Activated naive CD8-positive, alpha-beta T cell treated with anti-CD3 and anti-CD28 coated beads for 36 hours (primary cell): ENCODE results near the gene STX12. TPM values are rescaled to one million over a fixed set of nuclear protein-coding genes. Genes with fewer than 3 reads are reported as not detected.

ENCODE experiments used
- DNase-seq: peaks from one replicate; pipeline ENCODE4 v3.0.0; 2021
- H3K27ac Mint-ChIP-seq: one replicate; pipeline ENCODE4 v1.8.0; 2022; ENCODE audit warnings: mild to moderate bottlenecking, moderate library complexity, mixed read lengths
- H3K27me3 Mint-ChIP-seq: one replicate; pipeline ENCODE4 v1.8.0; 2022; ENCODE audit warnings: mild to moderate bottlenecking, mixed read lengths
- H3K36me3 Mint-ChIP-seq: one replicate; pipeline ENCODE4 v1.8.0; 2021; ENCODE audit warnings: mild to moderate bottlenecking, mixed read lengths
- H3K4me1 Mint-ChIP-seq: one replicate; pipeline ENCODE4 v1.8.0; 2021; ENCODE audit warnings: mixed read lengths
- H3K4me3 Mint-ChIP-seq: one replicate; pipeline ENCODE4 v1.8.0; 2022; ENCODE audit warnings: mild to moderate bottlenecking, moderate library complexity, mixed read lengths
- H3K9me3 Mint-ChIP-seq: one replicate; pipeline ENCODE4 v1.8.0; 2022; ENCODE audit warnings: mixed read lengths
- total RNA-seq, 2 experiments: library from RNA; stranded (reverse); gene quantifications; one replicate each; pipeline ENCODE4 v1.2.3, GENCODE V29; 2021

The STX12 gene
- total RNA-seq: 10 to 100 TPM; 20.0 to 21.1 TPM

DNA sequence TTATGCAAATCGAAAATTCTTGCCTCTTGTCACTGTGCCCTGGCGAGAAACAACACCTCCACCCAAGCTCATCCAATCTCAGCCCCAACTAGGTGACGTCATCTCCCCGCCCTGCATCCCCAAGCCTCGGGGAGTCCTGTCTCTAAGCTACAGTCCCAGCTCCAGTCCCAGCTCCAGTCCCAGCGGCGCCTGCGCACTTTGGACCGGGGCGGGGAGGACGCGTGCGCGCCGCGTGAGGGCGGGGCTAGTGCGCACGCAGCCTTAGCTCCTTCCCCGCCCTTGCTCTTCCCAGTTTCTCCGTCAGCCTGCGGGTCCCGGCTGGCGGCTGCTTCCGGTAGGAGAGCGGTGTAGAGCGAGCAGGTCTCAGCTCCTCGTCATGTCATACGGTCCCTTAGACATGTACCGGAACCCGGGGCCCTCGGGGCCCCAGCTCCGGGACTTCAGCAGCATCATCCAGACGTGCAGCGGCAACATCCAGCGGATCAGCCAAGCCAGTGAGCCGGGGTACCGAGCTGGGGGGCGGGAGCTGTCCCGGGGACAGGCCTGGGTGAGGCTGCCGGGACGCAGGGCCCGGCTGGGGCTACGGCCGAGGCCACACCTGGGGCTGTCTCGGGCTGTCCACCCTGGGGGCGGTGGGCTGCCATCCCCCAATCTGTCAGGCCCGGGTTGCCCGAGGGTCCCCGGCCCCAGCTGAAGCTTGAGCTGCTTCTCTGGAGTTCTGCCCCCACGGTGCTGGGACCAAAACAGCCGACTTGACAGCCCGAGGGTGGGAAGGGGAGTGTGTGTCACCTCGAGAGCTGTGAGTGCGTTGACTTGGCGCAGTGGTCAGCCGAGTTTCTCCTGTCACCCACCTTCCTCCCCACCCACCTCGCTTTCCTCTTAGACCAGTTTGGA, at the start of gene STX12:
Gene STX12, plus strand, starts transcription at position 288 of the 894 bp plus-strand sequence. Its CDS starts 89 bp downstream, at position 377.
- Mint-ChIP-seq H3K4me1 (peaks cover 18% of the 10 kb centered on the region), H3K36me3 (peaks cover 3% of the 10 kb centered on the region), H3K9me3 (no peaks in the 10 kb centered on the region), H3K27ac (peak within 1 kb of the TSS; percentile 95), H3K4me3 (peak within 1 kb of the TSS; percentile 99), H3K27me3 (no peaks in the 10 kb centered on the region)
- DNase-seq: peak; percentile 99

- Mint-ChIP-seq H3K9me3 (peaks cover 2% of the 10 kb centered on the region), H3K36me3 (peaks cover 2% of the 10 kb centered on the region), H3K4me1 (peaks cover 11% of the 10 kb centered on the region), H3K27ac (peak overlapping the region; percentile 94), H3K4me3 (peak overlapping the region; percentile 81), H3K27me3 (no peaks in the 10 kb centered on the region)
- DNase-seq: no peak
Measured at GRCh38 chr1:27724961-27725373, 48.1 kb upstream of the STX12 start.

- Mint-ChIP-seq H3K4me1 (peaks cover 11% of the 10 kb centered on the region), H3K4me3 (peak within 1 kb of the TSS; percentile 81), H3K9me3 (peaks cover 2% of the 10 kb centered on the region), H3K27me3 (no peaks in the 10 kb centered on the region), H3K27ac (peak within 1 kb of the TSS; percentile 94), H3K36me3 (peaks cover 2% of the 10 kb centered on the region)
- peak; percentile 99 for DNase-seq
Measured at GRCh38 chr1:27725374-27726172, 47.4 kb upstream of the STX12 start, which contains the start of gene FAM76A. Gene FAM76A, plus strand, starts transcription at chr1:27725961. Its CDS starts 120 bp downstream, at chr1:27726081.

GRCh38 chr1:27726173-27727044, 46.6 kb upstream of the STX12 start:
- peaks cover 2% of the 10 kb centered on the region for H3K36me3 Mint-ChIP-seq
- H3K27ac Mint-ChIP-seq: no peak overlapping the region
- no peaks in the 10 kb centered on the region for H3K27me3 Mint-ChIP-seq
- H3K9me3 Mint-ChIP-seq: peaks cover 2% of the 10 kb centered on the region
- H3K4me1 Mint-ChIP-seq: peaks cover 11% of the 10 kb centered on the region
- DNase-seq: peak; percentile 65
- peak overlapping the region; percentile 81 for H3K4me3 Mint-ChIP-seq

- DNase-seq: no peak
- H3K4me1 Mint-ChIP-seq: peaks cover 11% of the 10 kb centered on the region
- peaks cover 2% of the 10 kb centered on the region for H3K36me3 Mint-ChIP-seq
- H3K27ac Mint-ChIP-seq: no peak overlapping the region
- no peak overlapping the region for H3K4me3 Mint-ChIP-seq
- H3K9me3 Mint-ChIP-seq: peaks cover 2% of the 10 kb centered on the region
- no peaks in the 10 kb centered on the region for H3K27me3 Mint-ChIP-seq
Measured at GRCh38 chr1:27727126-27727525, 45.9 kb upstream of the STX12 start.

- H3K9me3 Mint-ChIP-seq: no peaks in the 10 kb centered on the region
- H3K4me3 Mint-ChIP-seq: no peak overlapping the region
- peaks cover 17% of the 10 kb centered on the region for H3K36me3 Mint-ChIP-seq
Measured at GRCh38 chr1:27736252-27736651, 36.8 kb upstream of the STX12 start.

GRCh38 chr1:27741121-27741520, 31.9 kb upstream of the STX12 start:
- no peaks in the 10 kb centered on the region for H3K9me3 Mint-ChIP-seq
- no peak for DNase-seq
- no peaks in the 10 kb centered on the region for H3K27me3 Mint-ChIP-seq
- H3K27ac Mint-ChIP-seq: no peak overlapping the region
- no peak overlapping the region for H3K4me3 Mint-ChIP-seq
- peaks cover 8% of the 10 kb centered on the region for H3K36me3 Mint-ChIP-seq
- no peaks in the 10 kb centered on the region for H3K4me1 Mint-ChIP-seq

More at GRCh38 chr1:27736252-27736651, 36.8 kb upstream of the STX12 start:
- Mint-ChIP-seq H3K27ac (no peak overlapping the region), H3K27me3 (no peaks in the 10 kb centered on the region), H3K4me1 (no peaks in the 10 kb centered on the region)
- DNase-seq: no peak

- no peak for DNase-seq
- Mint-ChIP-seq H3K4me3 (no peak overlapping the region), H3K36me3 (peaks cover 5% of the 10 kb centered on the region), H3K9me3 (no peaks in the 10 kb centered on the region), H3K27me3 (no peaks in the 10 kb centered on the region), H3K27ac (no peak overlapping the region), H3K4me1 (no peaks in the 10 kb centered on the region)
Measured at GRCh38 chr1:27744556-27744955, 28.5 kb upstream of the STX12 start.

DNA sequence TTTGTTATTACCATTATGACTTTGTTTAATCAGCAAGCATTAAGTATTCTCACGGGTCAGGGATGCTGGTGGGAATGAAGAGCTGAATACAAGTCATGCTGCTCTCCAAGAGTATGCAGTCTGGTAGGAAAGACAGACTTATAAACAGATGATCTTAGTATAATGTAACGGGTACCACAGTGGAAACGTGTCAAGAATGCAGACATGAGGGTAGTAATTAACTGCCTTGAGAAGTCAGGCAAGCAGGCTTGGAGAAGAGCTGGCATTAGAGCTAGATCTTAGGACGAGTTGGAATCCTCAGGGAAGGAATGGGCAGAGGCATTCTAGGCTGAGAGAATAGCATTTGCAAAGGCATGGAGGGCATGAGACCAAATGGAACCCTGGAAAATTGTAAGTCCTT, 27.6 kb upstream of the STX12 start:
- Mint-ChIP-seq H3K36me3 (peaks cover 5% of the 10 kb centered on the region), H3K4me3 (no peak overlapping the region), H3K9me3 (no peaks in the 10 kb centered on the region), H3K27me3 (no peaks in the 10 kb centered on the region), H3K27ac (no peak overlapping the region), H3K4me1 (no peaks in the 10 kb centered on the region)
- DNase-seq: no peak

DNA sequence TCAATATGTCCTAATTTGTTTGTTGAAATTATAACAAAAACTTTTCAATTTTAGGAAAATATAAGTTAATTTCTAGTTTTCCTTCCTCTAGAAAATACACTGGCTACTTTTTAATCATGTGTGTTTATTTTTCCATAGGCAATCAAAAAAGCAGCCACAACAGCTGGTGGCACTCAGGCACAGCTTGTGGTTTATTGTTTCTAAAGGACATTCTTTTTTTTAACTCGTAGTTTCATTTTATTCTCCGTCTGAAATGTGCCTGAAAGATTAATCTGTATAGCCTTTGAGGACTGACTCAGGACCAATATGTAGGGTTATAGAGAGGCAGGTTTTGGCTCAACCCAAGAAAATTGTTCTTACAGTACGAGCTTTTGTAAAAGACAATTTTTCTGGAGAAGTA, 20.7 kb upstream of the STX12 start:
- no peak overlapping the region for H3K4me3 Mint-ChIP-seq
- H3K9me3 Mint-ChIP-seq: no peaks in the 10 kb centered on the region
- H3K27ac Mint-ChIP-seq: no peak overlapping the region
- H3K27me3 Mint-ChIP-seq: no peaks in the 10 kb centered on the region
- no peaks in the 10 kb centered on the region for H3K4me1 Mint-ChIP-seq
- DNase-seq: no peak
- peaks cover 3% of the 10 kb centered on the region for H3K36me3 Mint-ChIP-seq

DNA sequence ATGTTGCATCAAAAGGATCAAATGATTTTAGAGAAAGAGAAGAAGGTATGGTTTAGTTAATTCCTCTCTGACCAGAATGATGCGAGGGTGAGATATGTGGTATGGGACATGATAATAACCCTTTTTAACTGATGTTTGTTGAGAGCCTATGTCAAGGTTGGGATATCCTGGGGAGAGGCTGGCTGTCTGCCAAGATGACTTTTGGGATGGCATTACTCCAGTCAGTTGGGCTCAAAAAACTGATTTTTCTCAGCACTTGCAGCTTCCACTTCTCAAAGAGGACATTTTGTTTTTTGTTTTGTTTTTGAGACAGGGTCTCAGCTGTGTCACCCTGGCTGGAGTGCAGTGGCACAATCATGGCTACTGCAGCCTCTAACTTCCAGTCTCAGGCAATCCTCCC, 17.7 kb upstream of the STX12 start:
- H3K36me3 Mint-ChIP-seq: no peaks in the 10 kb centered on the region
- H3K9me3 Mint-ChIP-seq: no peaks in the 10 kb centered on the region
- no peak for DNase-seq
- no peak overlapping the region for H3K4me3 Mint-ChIP-seq
- H3K4me1 Mint-ChIP-seq: no peaks in the 10 kb centered on the region
- H3K27ac Mint-ChIP-seq: no peak overlapping the region
- H3K27me3 Mint-ChIP-seq: no peaks in the 10 kb centered on the region

DNA sequence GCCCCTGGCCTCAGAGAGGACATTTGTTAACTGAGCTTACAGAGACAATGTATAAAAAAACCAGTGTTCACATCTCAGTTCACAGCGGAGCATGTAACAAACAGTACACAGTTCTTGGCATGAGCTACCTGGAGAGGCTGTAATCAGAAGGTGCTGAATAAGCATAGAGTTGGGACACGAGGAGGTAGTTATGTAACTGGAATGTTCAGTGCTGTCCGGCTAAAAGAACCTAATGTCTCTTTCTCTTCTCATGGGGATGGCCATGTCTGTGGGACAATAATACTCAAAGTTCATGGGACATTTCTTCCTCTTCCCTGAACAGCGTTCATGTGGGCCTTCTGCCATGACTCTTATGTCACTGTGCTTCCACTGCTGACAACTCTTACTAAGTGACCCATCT, 17.2 kb upstream of the STX12 start:
- H3K27ac Mint-ChIP-seq: no peak overlapping the region
- H3K9me3 Mint-ChIP-seq: no peaks in the 10 kb centered on the region
- no peaks in the 10 kb centered on the region for H3K4me1 Mint-ChIP-seq
- DNase-seq: no peak
- no peaks in the 10 kb centered on the region for H3K36me3 Mint-ChIP-seq
- no peaks in the 10 kb centered on the region for H3K27me3 Mint-ChIP-seq
- H3K4me3 Mint-ChIP-seq: no peak overlapping the region

DNA sequence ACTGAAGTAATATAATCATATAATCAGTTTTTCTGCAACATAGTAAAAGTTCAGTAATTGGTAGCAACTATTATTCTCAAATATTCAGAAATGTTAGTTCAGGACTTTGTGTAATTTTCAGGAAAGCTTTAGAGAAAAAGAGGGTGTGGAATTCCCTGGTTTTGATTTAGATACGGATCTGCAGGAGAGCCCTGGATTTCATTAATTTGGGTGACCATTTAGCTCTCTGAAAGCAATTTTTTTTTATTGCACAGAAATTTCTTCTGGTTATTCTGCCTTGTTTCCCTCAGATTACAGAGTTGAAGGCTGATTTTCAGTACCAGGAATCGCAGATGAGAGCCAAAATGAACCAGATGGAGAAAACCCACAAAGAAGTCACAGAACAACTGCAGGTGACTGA, 13.8 kb upstream of the STX12 start:
- H3K36me3 Mint-ChIP-seq: no peaks in the 10 kb centered on the region

DNA sequence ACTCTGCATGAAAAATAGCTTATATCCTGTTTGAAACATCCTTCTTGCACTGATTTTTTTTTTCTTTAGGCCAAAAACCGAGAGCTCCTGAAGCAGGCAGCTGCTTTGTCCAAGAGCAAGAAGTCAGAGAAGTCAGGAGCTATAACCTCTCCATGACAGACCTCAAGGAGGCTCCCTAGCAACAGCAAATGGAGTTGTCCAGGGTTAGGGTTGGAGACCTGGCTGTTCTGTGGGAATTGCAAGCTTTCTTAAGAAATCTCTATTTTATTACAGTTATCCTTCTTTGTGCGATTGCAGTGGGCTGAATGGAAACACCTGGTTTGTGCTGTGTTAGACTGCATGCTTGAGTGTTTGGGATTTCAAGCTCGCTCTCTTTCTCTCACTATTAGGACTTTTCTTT, 12.6 kb upstream of the STX12 start:
- no peaks in the 10 kb centered on the region for H3K36me3 Mint-ChIP-seq
- no peak overlapping the region for H3K4me3 Mint-ChIP-seq
- no peak for DNase-seq
- H3K4me1 Mint-ChIP-seq: no peaks in the 10 kb centered on the region
- H3K9me3 Mint-ChIP-seq: no peaks in the 10 kb centered on the region
- no peak overlapping the region for H3K27ac Mint-ChIP-seq
- H3K27me3 Mint-ChIP-seq: no peaks in the 10 kb centered on the region

More for the DNA sequence above, 13.8 kb upstream of the STX12 start:
- no peak for DNase-seq
- H3K4me3 Mint-ChIP-seq: no peak overlapping the region
- H3K27ac Mint-ChIP-seq: no peak overlapping the region
- H3K9me3 Mint-ChIP-seq: no peaks in the 10 kb centered on the region
- H3K4me1 Mint-ChIP-seq: no peaks in the 10 kb centered on the region
- no peaks in the 10 kb centered on the region for H3K27me3 Mint-ChIP-seq
